SK-N-SH (cell line): ENCODE measurements around the gene PTPRC. TPM values are rescaled to one million over a fixed set of nuclear protein-coding genes. Genes with fewer than 3 reads are reported as not detected.

Experiments used
- CTCF ChIA-PET: fragments of 300-600, 350-600 bp; formaldehyde crosslinking; extraction: SDS; loops from one replicate; lab custom pipeline; 2021; lab: Yijun Ruan, JAX
- POLR2A ChIA-PET: fragments of 350-600 bp; sonication (Branson Sonifier 250); formaldehyde crosslinking; extraction: SDS; loops from one replicate; lab custom pipeline; 2020; ENCODE audit warnings: antibody characterized with exemption, inconsistent platforms; lab: Yijun Ruan, JAX
- DNase-seq: peaks from one replicate; pipeline ENCODE4 v3.0.0; 2012
- H2AFZ ChIP-seq: fragments of 200-600 bp; sonication (generic); 2 replicates; pipeline ENCODE4 v1.8.1; 2016; ENCODE audit warnings: antibody characterized with exemption, mild to moderate bottlenecking, low read depth
- H3F3A ChIP-seq: fragments of 200-600 bp; sonication (generic); replicated peaks from 2 replicates; pipeline ENCODE3; 2016; ENCODE audit warnings: antibody characterized with exemption, mild to moderate bottlenecking; ENCODE audit not compliant: insufficient read depth
- H3K27ac ChIP-seq, 2 experiments: fragments of 200-500 bp in 1 of 2; fragments of 200-600 bp in 1 of 2; sonication (Bioruptor generic) in 1 of 2; sonication (generic), shearing (Covaris generic) in 1 of 2; 2 replicates each; pipeline versions ENCODE4 v1.5.1 to v1.6.1; 2014 to 2016; ENCODE audit warnings: low read depth in 2 of 2, inconsistent platforms in 1 of 2, low read length in 1 of 2, mild to moderate bottlenecking in 1 of 2, mixed read lengths in 1 of 2
- H3K27me3 ChIP-seq: fragments of 200-600 bp; sonication (generic), shearing (Covaris generic); 2 replicates; pipeline ENCODE4 v1.6.1; 2016; ENCODE audit warnings: mixed run types; ENCODE audit not compliant: insufficient read depth
- H3K36me3 ChIP-seq, 2 experiments: fragments of 200-500 bp in 1 of 2; fragments of 200-600 bp in 1 of 2; sonication (Bioruptor generic) in 1 of 2; sonication (generic) in 1 of 2; replicated peaks in 1 of 2; 2 replicates each; pipeline versions ENCODE3 to v1.5.1; 2014 to 2016; ENCODE audit warnings: low read length in 1 of 2, mild to moderate bottlenecking in 1 of 2; ENCODE audit not compliant: insufficient read depth in 2 of 2, control insufficient read depth in 1 of 2
- H3K4me1 ChIP-seq, 2 experiments: fragments of 200-500 bp in 1 of 2; fragments of 200-600 bp in 1 of 2; sonication (Bioruptor generic) in 1 of 2; sonication (generic), shearing (Covaris generic) in 1 of 2; 2 replicates each; pipeline versions ENCODE4 v1.5.1 to v1.6.1; 2014 to 2016; ENCODE audit warnings: low read depth in 1 of 2, low read length in 1 of 2, mixed run types in 1 of 2; ENCODE audit not compliant: insufficient read depth in 2 of 2, control insufficient read depth in 1 of 2
- H3K4me2 ChIP-seq: fragments of 200-600 bp; sonication (generic), shearing (Covaris generic); 2 replicates; pipeline ENCODE4 v1.6.1; 2017; ENCODE audit warnings: mixed run types
- H3K4me3 ChIP-seq, 2 experiments: fragments of 200-500 bp in 1 of 2; fragments of 200-600 bp in 1 of 2; sonication (Bioruptor generic) in 1 of 2; sonication (generic), shearing (Covaris generic) in 1 of 2; 2 replicates each; pipeline versions ENCODE4 v1.5.1 to v1.8.1; 2014 to 2016; ENCODE audit warnings: low read depth in 2 of 2, inconsistent platforms in 1 of 2, low read length in 1 of 2, mild to moderate bottlenecking in 1 of 2, mixed read lengths in 1 of 2, moderate library complexity in 1 of 2
- H3K79me2 ChIP-seq: fragments of 200-600 bp; sonication (generic); 2 replicates; pipeline ENCODE4 v1.8.1; 2017; ENCODE audit warnings: mild to moderate bottlenecking; ENCODE audit not compliant: insufficient read depth
- H3K9ac ChIP-seq: fragments of 200-600 bp; sonication (generic); 2 replicates; pipeline ENCODE4 v1.6.1; 2017; ENCODE audit warnings: mixed run types
- H3K9me2 ChIP-seq: fragments of 200-600 bp; sonication (generic); 2 replicates; pipeline ENCODE4 v1.6.1; 2017; ENCODE audit warnings: mixed run types
- H3K9me3 ChIP-seq: fragments of 200-600 bp; sonication (generic); 2 replicates; pipeline ENCODE4 v1.6.1; 2017; ENCODE audit warnings: mixed run types, mild to moderate bottlenecking, moderate library complexity
- H4K20me1 ChIP-seq: fragments of 200-600 bp; sonication (generic); 2 replicates; pipeline ENCODE4 v1.6.1; 2017; ENCODE audit warnings: mild to moderate bottlenecking, mixed run types; ENCODE audit not compliant: insufficient read depth
- EP300 ChIP-seq, 2 experiments: IDR thresholded peaks; 2 replicates each; pipeline versions ENCODE4 v1.4.0 to v1.6.1; 2012; ENCODE audit warnings: borderline replicate concordance in 1 of 2, low read depth in 1 of 2, low read length in 1 of 2
- GABPA ChIP-seq: IDR thresholded peaks from 2 replicates; pipeline ENCODE4 v1.4.0; 2012; ENCODE audit warnings: low read depth, mild to moderate bottlenecking
- MEF2A ChIP-seq: IDR thresholded peaks from 2 replicates; pipeline ENCODE4 v1.4.0; 2012; ENCODE audit warnings: low read depth, borderline replicate concordance
- NRF1 ChIP-seq: IDR thresholded peaks from 2 replicates; pipeline ENCODE4 v1.6.1; 2012; ENCODE audit warnings: low read depth, mild to moderate bottlenecking, low read length
- RAD21 ChIP-seq: IDR thresholded peaks from 2 replicates; pipeline ENCODE4 v1.6.1; 2012; ENCODE audit warnings: mild to moderate bottlenecking, low read length
- RFX5 ChIP-seq: IDR thresholded peaks from 2 replicates; pipeline ENCODE4 v1.6.1; 2012; ENCODE audit warnings: mild to moderate bottlenecking, improper control_type of control experiment, low read length
- SMC3 ChIP-seq: IDR thresholded peaks from 2 replicates; pipeline ENCODE4 v1.6.1; 2012; ENCODE audit warnings: low read depth, low read length, improper control_type of control experiment
- TAF1 ChIP-seq: IDR thresholded peaks from 2 replicates; pipeline ENCODE4 v1.6.1; 2012; ENCODE audit warnings: low read depth, mild to moderate bottlenecking, low read length, moderate library complexity, borderline replicate concordance
- TCF12 ChIP-seq: IDR thresholded peaks from 2 replicates; pipeline ENCODE4 v1.4.0; 2012
- TEAD4 ChIP-seq: IDR thresholded peaks from 2 replicates; pipeline ENCODE4 v1.4.0; 2012; ENCODE audit warnings: mild to moderate bottlenecking, borderline replicate concordance; ENCODE audit not compliant: insufficient read depth
- YY1 ChIP-seq: IDR thresholded peaks from 2 replicates; pipeline ENCODE4 v1.4.0; 2012; ENCODE audit warnings: low read depth, mild to moderate bottlenecking
- polyA plus RNA-seq, 3 experiments: library from polyadenylated mRNA; depleted of rRNA; stranded (reverse); fragments of >200 nt; gene quantifications; 2 replicates each; pipeline ENCODE4 v1.2.3, GENCODE V29; 2012
- TF ChIP-seq, protein P1 (sequence below): IDR thresholded peaks from 2 replicates; pipeline ENCODE4; 2012
- TF ChIP-seq, protein P2 (sequence below): IDR thresholded peaks from 2 replicates; pipeline ENCODE4 v1.6.1; 2012; ENCODE audit warnings: mild to moderate bottlenecking, low read depth, low read length, moderate library complexity
- TF ChIP-seq, protein P3 (sequence below): fragments of 200-600 bp; sonication (generic); IDR thresholded peaks from 2 replicates; pipeline ENCODE4 v1.6.1; 2017; ENCODE audit warnings: antibody characterized with exemption, mild to moderate bottlenecking, moderate library complexity
- TF ChIP-seq, protein P4 (sequence below): IDR thresholded peaks from 2 replicates; pipeline ENCODE4 v1.4.0; 2012; ENCODE audit warnings: low read depth
- TF ChIP-seq, protein P5 (sequence below): fragments of 150-350 bp; IDR thresholded peaks from 2 replicates; pipeline ENCODE4 v1.6.1; 2017; ENCODE audit warnings: antibody characterized with exemption, low read length, low read depth, borderline replicate concordance

The PTPRC gene
- polyA plus RNA-seq, 1 of the 3 experiments (the other 2 are of a cell fraction): 0.03 TPM

DNA sequence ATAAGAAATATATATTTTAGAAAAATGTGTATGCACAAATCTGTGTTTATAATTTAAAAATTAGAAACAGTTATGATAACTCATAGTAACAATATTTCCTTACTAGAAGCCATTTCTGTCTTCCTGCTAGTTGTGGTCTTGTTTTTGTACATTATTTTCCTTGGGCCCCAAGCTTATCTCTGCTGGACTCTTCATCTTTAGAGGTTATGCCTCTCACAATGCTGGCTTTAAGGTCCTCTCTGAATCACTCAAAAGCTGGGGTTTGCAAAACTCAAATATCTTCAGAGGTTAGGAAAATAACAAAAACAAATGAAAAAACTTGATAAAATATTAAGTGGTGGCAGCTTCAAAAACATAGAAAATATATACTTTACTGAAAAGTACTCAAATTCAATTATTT is 133.8 kb downstream of the PTPRC start:
- Histone ChIP-seq H3K27me3 (no peaks in the 10 kb centered on the region), H3K4me1 (peaks cover 0 to 28% of the 10 kb centered on the region in 2 experiments; a peak in 2 of 4 replicates), H3K9me2 (no peaks in the 10 kb centered on the region), H3K9ac (no peak overlapping the region), H3K4me2 (no peak overlapping the region), H4K20me1 (no peaks in the 10 kb centered on the region), H3F3A (peaks cover 21% of the 10 kb centered on the region), H3K27ac (no peak overlapping the region; a peak in 1 of 4 replicates), H3K36me3 (peaks cover 0 to 2% of the 10 kb centered on the region in 2 experiments), H3K79me2 (no peaks in the 10 kb centered on the region), H2AFZ (peak overlapping the region; percentile 43; the same call in 1 of the 2 replicates), H3K9me3 (no peaks in the 10 kb centered on the region), H3K4me3 (no peak overlapping the region)
- CTCF ChIA-PET: interaction anchor here (0.6 to 2.5 kb wide), 9 partner anchors 16 to 1524 kb away, joined by 3 to 9 read pairs (median 3); no protein-coding TSS in a partner anchor
- TF ChIP-seq TCF12 (no peak), MEF2A (no peak), RFX5 (no peak), TAF1 (no peak), SMC3 (no peak), TEAD4 (no peak), RAD21 (no peak), NRF1 (no peak), GABPA (no peak), YY1 (no peak), EP300 (IDR thresholded peaks at IDR 0.05; ENCODE audit: borderline replicate concordance in 1 of 2, low read depth in 1 of 2, low read length in 1 of 2) (no peak)
- TF ChIP-seq, protein P1, sequence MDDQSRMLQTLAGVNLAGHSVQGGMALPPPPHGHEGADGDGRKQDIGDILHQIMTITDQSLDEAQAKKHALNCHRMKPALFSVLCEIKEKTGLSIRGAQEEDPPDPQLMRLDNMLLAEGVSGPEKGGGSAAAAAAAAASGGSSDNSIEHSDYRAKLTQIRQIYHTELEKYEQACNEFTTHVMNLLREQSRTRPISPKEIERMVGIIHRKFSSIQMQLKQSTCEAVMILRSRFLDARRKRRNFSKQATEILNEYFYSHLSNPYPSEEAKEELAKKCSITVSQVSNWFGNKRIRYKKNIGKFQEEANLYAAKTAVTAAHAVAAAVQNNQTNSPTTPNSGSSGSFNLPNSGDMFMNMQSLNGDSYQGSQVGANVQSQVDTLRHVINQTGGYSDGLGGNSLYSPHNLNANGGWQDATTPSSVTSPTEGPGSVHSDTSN: no peak
- TF ChIP-seq, protein P2, sequence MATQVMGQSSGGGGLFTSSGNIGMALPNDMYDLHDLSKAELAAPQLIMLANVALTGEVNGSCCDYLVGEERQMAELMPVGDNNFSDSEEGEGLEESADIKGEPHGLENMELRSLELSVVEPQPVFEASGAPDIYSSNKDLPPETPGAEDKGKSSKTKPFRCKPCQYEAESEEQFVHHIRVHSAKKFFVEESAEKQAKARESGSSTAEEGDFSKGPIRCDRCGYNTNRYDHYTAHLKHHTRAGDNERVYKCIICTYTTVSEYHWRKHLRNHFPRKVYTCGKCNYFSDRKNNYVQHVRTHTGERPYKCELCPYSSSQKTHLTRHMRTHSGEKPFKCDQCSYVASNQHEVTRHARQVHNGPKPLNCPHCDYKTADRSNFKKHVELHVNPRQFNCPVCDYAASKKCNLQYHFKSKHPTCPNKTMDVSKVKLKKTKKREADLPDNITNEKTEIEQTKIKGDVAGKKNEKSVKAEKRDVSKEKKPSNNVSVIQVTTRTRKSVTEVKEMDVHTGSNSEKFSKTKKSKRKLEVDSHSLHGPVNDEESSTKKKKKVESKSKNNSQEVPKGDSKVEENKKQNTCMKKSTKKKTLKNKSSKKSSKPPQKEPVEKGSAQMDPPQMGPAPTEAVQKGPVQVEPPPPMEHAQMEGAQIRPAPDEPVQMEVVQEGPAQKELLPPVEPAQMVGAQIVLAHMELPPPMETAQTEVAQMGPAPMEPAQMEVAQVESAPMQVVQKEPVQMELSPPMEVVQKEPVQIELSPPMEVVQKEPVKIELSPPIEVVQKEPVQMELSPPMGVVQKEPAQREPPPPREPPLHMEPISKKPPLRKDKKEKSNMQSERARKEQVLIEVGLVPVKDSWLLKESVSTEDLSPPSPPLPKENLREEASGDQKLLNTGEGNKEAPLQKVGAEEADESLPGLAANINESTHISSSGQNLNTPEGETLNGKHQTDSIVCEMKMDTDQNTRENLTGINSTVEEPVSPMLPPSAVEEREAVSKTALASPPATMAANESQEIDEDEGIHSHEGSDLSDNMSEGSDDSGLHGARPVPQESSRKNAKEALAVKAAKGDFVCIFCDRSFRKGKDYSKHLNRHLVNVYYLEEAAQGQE: no peak
- TF ChIP-seq, protein P3, sequence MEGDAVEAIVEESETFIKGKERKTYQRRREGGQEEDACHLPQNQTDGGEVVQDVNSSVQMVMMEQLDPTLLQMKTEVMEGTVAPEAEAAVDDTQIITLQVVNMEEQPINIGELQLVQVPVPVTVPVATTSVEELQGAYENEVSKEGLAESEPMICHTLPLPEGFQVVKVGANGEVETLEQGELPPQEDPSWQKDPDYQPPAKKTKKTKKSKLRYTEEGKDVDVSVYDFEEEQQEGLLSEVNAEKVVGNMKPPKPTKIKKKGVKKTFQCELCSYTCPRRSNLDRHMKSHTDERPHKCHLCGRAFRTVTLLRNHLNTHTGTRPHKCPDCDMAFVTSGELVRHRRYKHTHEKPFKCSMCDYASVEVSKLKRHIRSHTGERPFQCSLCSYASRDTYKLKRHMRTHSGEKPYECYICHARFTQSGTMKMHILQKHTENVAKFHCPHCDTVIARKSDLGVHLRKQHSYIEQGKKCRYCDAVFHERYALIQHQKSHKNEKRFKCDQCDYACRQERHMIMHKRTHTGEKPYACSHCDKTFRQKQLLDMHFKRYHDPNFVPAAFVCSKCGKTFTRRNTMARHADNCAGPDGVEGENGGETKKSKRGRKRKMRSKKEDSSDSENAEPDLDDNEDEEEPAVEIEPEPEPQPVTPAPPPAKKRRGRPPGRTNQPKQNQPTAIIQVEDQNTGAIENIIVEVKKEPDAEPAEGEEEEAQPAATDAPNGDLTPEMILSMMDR: no peak
- TF ChIP-seq, protein P4, sequence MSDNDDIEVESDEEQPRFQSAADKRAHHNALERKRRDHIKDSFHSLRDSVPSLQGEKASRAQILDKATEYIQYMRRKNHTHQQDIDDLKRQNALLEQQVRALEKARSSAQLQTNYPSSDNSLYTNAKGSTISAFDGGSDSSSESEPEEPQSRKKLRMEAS: no peak
- TF ChIP-seq, protein P5, sequence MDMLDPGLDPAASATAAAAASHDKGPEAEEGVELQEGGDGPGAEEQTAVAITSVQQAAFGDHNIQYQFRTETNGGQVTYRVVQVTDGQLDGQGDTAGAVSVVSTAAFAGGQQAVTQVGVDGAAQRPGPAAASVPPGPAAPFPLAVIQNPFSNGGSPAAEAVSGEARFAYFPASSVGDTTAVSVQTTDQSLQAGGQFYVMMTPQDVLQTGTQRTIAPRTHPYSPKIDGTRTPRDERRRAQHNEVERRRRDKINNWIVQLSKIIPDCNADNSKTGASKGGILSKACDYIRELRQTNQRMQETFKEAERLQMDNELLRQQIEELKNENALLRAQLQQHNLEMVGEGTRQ: no peak
- DNase-seq: no peak
- POLR2A ChIA-PET: interaction anchor here (0.6 kb wide), 1 partner anchor 474 kb away, joined by 3 read pairs; no protein-coding TSS in a partner anchor
